HEK293 (cell line): ENCODE measurements around the gene GNAQ.

Source experiments
- CTCF ChIA-PET: fragments of 350-600 bp; formaldehyde crosslinking; extraction: SDS; loops from one replicate; lab custom pipeline; 2021; ENCODE audit warnings: antibody characterized with exemption; lab: Yijun Ruan, JAX
- POLR2A ChIA-PET: fragments of 300-600 bp; formaldehyde crosslinking; extraction: SDS; loops from one replicate; lab custom pipeline; 2020; ENCODE audit warnings: antibody characterized with exemption, inconsistent platforms; lab: Yijun Ruan, JAX
- H3K27ac ChIP-seq: fragments of 200-500 bp; sonication (Bioruptor generic); 2 replicates; pipeline ENCODE4 v1.5.1; 2014; ENCODE audit warnings: low read depth, low read length, control low read depth, inconsistent platforms; ENCODE audit errors: extremely low read depth
- H3K36me3 ChIP-seq, 2 experiments: fragments of 200-500 bp in 1 of 2; sonication (Bioruptor generic) in 1 of 2; 1 replicate in 1 of 2; 2 replicates in 1 of 2; pipeline ENCODE4 v1.5.1; 2014 to 2017; ENCODE audit warnings: inconsistent platforms in 2 of 2, low read length in 2 of 2; ENCODE audit not compliant: control insufficient read depth in 2 of 2, insufficient read depth in 1 of 2
- H3K4me1 ChIP-seq: fragments of 200-500 bp; sonication (Bioruptor generic); 2 replicates; pipeline ENCODE4 v1.5.1; 2014; ENCODE audit warnings: mild to moderate bottlenecking, low read length, inconsistent platforms; ENCODE audit not compliant: control insufficient read depth, insufficient read depth
- H3K4me3 ChIP-seq: 2 replicates; pipeline ENCODE4 v1.5.1; 2011; ENCODE audit warnings: low read depth, mild to moderate bottlenecking, control low read depth, low read length, moderate library complexity
- H3K9me3 ChIP-seq: fragments of 200-500 bp; sonication (Bioruptor generic); 2 replicates; pipeline ENCODE4 v1.5.1; 2014; ENCODE audit warnings: low read depth, low read length, inconsistent platforms; ENCODE audit not compliant: control insufficient read depth, insufficient read depth
- BCL6B ChIP-seq: fragments of 450-650 bp; formaldehyde crosslinking; IDR thresholded peaks from 2 replicates; pipeline ENCODE4 v1.5.1; 2017; ENCODE audit warnings: missing biosample characterization, missing genetic modification characterization
- FEZF1 ChIP-seq: fragments of 450-650 bp; formaldehyde crosslinking; IDR thresholded peaks from 2 replicates; pipeline ENCODE4 v1.5.1; 2016; ENCODE audit warnings: missing biosample characterization, missing genetic modification characterization
- GLI4 ChIP-seq: fragments of 450-650 bp; formaldehyde crosslinking; IDR thresholded peaks from 2 replicates; pipeline ENCODE4 v1.5.1; 2016; ENCODE audit warnings: missing biosample characterization, missing genetic modification characterization
- HOXA7 ChIP-seq: sonication (generic); formaldehyde crosslinking; IDR thresholded peaks from 2 replicates; pipeline ENCODE4 v1.8.1; 2022; ENCODE audit warnings: missing genetic modification reagents, borderline replicate concordance
- HOXC10 ChIP-seq: sonication (generic); formaldehyde crosslinking; IDR thresholded peaks from 2 replicates; pipeline ENCODE4 v1.8.1; 2023; ENCODE audit warnings: mild to moderate bottlenecking, missing genetic modification reagents
- KLF7 ChIP-seq: fragments of 450-650 bp; formaldehyde crosslinking; IDR thresholded peaks from 2 replicates; pipeline ENCODE4 v1.5.1; 2016; ENCODE audit warnings: missing biosample characterization, missing genetic modification characterization, borderline replicate concordance
- SP7 ChIP-seq: fragments of 450-650 bp; formaldehyde crosslinking; IDR thresholded peaks from 2 replicates; pipeline ENCODE4 v1.5.1; 2016; ENCODE audit warnings: missing biosample characterization, missing genetic modification characterization
- TRIM28 ChIP-seq: IDR thresholded peaks from 2 replicates; pipeline ENCODE4 v1.6.1; 2011; ENCODE audit warnings: low read length, control low read depth, borderline replicate concordance
- YY2 ChIP-seq: fragments of 450-650 bp; formaldehyde crosslinking; IDR thresholded peaks from 2 replicates; pipeline ENCODE4 v1.5.1; 2016; ENCODE audit warnings: missing biosample characterization, missing genetic modification characterization
- ZBTB44 ChIP-seq: fragments of 450-650 bp; IDR thresholded peaks from 2 replicates; pipeline ENCODE4 v1.5.1; 2018; ENCODE audit warnings: missing biosample characterization, mild to moderate bottlenecking, missing genetic modification characterization
- ZNF148 ChIP-seq: fragments of 450-650 bp; formaldehyde crosslinking; IDR thresholded peaks from 2 replicates; pipeline ENCODE4 v1.5.0; 2017; ENCODE audit warnings: missing biosample characterization, missing genetic modification characterization, borderline replicate concordance
- ZNF2 ChIP-seq: fragments of 450-650 bp; formaldehyde crosslinking; IDR thresholded peaks from 2 replicates; pipeline ENCODE4 v1.5.1; 2016; ENCODE audit warnings: missing biosample characterization, missing genetic modification characterization
- ZNF239 ChIP-seq: fragments of 450-650 bp; formaldehyde crosslinking; IDR thresholded peaks from 2 replicates; pipeline ENCODE4 v1.5.1; 2016; ENCODE audit warnings: missing biosample characterization, missing genetic modification characterization
- ZNF248 ChIP-seq: fragments of 450-650 bp; formaldehyde crosslinking; IDR thresholded peaks from 2 replicates; pipeline ENCODE4 v1.5.1; 2017; ENCODE audit warnings: missing biosample characterization, missing genetic modification characterization
- ZNF26 ChIP-seq: fragments of 450-650 bp; formaldehyde crosslinking; IDR thresholded peaks from 2 replicates; pipeline ENCODE4 v1.5.1; 2016; ENCODE audit warnings: missing biosample characterization, missing genetic modification characterization
- ZNF280D ChIP-seq: fragments of 450-650 bp; formaldehyde crosslinking; IDR thresholded peaks from 2 replicates; pipeline ENCODE4 v1.5.1; 2016; ENCODE audit warnings: missing biosample characterization, missing genetic modification characterization
- ZNF324 ChIP-seq: fragments of 450-650 bp; formaldehyde crosslinking; IDR thresholded peaks from 2 replicates; pipeline ENCODE4 v1.5.1; 2016; ENCODE audit warnings: missing biosample characterization, missing genetic modification characterization
- ZNF560 ChIP-seq: fragments of 450-650 bp; formaldehyde crosslinking; IDR thresholded peaks from 2 replicates; pipeline ENCODE4 v1.5.1; 2017; ENCODE audit warnings: missing biosample characterization, missing genetic modification characterization, borderline replicate concordance
- ZNF585B ChIP-seq: fragments of 450-650 bp; formaldehyde crosslinking; IDR thresholded peaks from 2 replicates; pipeline ENCODE4 v1.5.1; 2016; ENCODE audit warnings: missing biosample characterization, missing genetic modification characterization
- ZNF654 ChIP-seq: fragments of 450-650 bp; formaldehyde crosslinking; IDR thresholded peaks from 2 replicates; pipeline ENCODE4 v1.5.1; 2016; ENCODE audit warnings: low read depth, missing biosample characterization, missing genetic modification characterization
- ZNF704 ChIP-seq: fragments of 450-650 bp; formaldehyde crosslinking; IDR thresholded peaks from 2 replicates; pipeline ENCODE4 v1.5.1; 2016; ENCODE audit warnings: missing biosample characterization, missing genetic modification characterization
- ZNF768 ChIP-seq: fragments of 450-650 bp; formaldehyde crosslinking; IDR thresholded peaks from 2 replicates; pipeline ENCODE4 v1.5.1; 2018; ENCODE audit warnings: missing biosample characterization, mild to moderate bottlenecking, missing genetic modification characterization

Gene GNAQ

DNA sequence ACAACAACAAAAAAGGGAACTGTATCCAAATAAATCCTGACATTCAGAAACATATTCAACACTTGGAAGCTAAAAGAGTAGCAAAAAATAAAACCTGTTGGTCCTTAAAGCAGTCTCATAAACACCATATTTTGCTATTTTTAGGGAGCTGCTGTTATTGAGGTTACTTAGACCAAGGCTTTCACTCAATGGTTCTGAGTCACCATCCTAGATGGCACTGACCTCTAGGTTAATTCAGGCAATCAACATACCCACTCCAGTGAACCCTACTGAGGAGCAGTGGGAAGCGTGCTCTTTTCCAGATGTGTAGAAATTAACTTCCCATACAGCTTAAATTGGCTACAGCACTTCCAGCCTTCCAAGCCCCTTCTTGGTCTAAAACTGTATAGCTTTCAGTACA lies 5.2 kb downstream of the GNAQ start (continued):
- TF ChIP-seq FEZF1 (tag by site-specific recombination) (peak; percentile 24; the same call in 1 of the 2 replicates), ZNF560 (tag by site-specific recombination) (no peak)
- TF ChIP-seq, all 188 proteins: peak for 3

DNA sequence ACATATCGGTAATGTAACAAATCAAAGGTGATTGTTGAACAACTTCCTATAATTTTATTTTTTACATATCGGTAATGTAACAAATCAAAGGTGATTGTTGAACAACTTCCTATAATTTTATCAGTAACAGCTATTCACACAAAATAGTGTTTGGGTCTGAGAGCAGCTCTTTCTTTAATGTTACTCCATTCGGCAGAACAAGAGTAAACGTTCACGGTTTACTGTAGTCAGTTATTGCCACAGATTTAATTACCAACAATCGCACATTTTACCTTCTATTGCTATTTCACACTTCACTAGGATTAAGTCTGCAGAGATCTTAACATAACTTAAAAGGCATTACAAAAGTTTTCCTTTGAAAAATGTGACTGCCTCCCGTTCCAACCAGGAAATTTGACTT lies 6.4 kb downstream of the GNAQ start:
- Histone ChIP-seq H3K9me3 (no peaks in the 10 kb centered on the region), H3K27ac (no peak overlapping the region), H3K4me1 (peaks cover 9% of the 10 kb centered on the region), H3K4me3 (no peak overlapping the region), H3K36me3 (no peaks in the 10 kb centered on the region)
- ChIA-PET CTCF (interaction anchor here (1.7 to 2.1 kb wide), 2 partner anchors 10 to 48 kb away, joined by 7 to 10 read pairs; no protein-coding TSS in a partner anchor), POLR2A (no interaction called here)
- no peak for TF ChIP-seq ZNF26 (tag by site-specific recombination)
- TF ChIP-seq YY2 (tag by site-specific recombination): no peak
- no peak for TF ChIP-seq BCL6B (tag by site-specific recombination)
- no peak for TF ChIP-seq ZNF239 (tag by site-specific recombination)
- no peak for TF ChIP-seq ZNF248 (tag by site-specific recombination)
- no peak for TF ChIP-seq GLI4 (tag by site-specific recombination)
- TF ChIP-seq ZBTB44 (tag by site-specific recombination): no peak
- TF ChIP-seq HOXC10 (CRISPR knock-in tag): no peak
- TF ChIP-seq TRIM28: no peak
- TF ChIP-seq HOXA7 (CRISPR knock-in tag): no peak
- no peak for TF ChIP-seq ZNF148

- Histone ChIP-seq H3K4me3 (no peak overlapping the region), H3K4me1 (peaks cover 14% of the 10 kb centered on the region), H3K36me3 (no peaks in the 10 kb centered on the region), H3K27ac (no peak overlapping the region), H3K9me3 (no peaks in the 10 kb centered on the region)
- ChIA-PET CTCF (interaction anchor here (0.7 to 0.8 kb wide), 2 partner anchors 46 to 49 kb away, joined by 3 to 6 read pairs; no protein-coding TSS in a partner anchor), POLR2A (no interaction called here)
- no peak for TF ChIP-seq KLF7
- TF ChIP-seq ZNF768 (tag by site-specific recombination): no peak
- TF ChIP-seq ZNF654 (tag by site-specific recombination): no peak
- no peak for TF ChIP-seq ZNF585B (tag by site-specific recombination)
- TF ChIP-seq ZNF324 (tag by site-specific recombination): no peak
- no peak for TF ChIP-seq ZNF704 (tag by site-specific recombination)
- no peak for TF ChIP-seq SP7 (tag by site-specific recombination)
- no peak for TF ChIP-seq ZNF2 (tag by site-specific recombination)
- no peak for TF ChIP-seq ZNF280D (tag by site-specific recombination)
Observed at GRCh38 chr9:78023003-78023741, 8.4 kb downstream of the GNAQ start.
